PC-3 (cell line): ENCODE measurements around the gene TUT1.

Experiments
- EZH2 ChIP-seq: fragments of 300-600 bp; sonication (generic); IDR thresholded peaks from one replicate; pipeline ENCODE4 v1.6.1; 2017; ENCODE audit warnings: antibody characterized with exemption, mild to moderate bottlenecking, low read length; ENCODE audit not compliant: unreplicated experiment
- TF ChIP-seq, protein P1 (sequence below): fragments of 300-600 bp; sonication (generic); conservative IDR thresholded peaks from 2 replicates; pipeline ENCODE4 v1.5.1; 2017; ENCODE audit warnings: antibody characterized with exemption, low read depth, mild to moderate bottlenecking, low read length

DNA sequence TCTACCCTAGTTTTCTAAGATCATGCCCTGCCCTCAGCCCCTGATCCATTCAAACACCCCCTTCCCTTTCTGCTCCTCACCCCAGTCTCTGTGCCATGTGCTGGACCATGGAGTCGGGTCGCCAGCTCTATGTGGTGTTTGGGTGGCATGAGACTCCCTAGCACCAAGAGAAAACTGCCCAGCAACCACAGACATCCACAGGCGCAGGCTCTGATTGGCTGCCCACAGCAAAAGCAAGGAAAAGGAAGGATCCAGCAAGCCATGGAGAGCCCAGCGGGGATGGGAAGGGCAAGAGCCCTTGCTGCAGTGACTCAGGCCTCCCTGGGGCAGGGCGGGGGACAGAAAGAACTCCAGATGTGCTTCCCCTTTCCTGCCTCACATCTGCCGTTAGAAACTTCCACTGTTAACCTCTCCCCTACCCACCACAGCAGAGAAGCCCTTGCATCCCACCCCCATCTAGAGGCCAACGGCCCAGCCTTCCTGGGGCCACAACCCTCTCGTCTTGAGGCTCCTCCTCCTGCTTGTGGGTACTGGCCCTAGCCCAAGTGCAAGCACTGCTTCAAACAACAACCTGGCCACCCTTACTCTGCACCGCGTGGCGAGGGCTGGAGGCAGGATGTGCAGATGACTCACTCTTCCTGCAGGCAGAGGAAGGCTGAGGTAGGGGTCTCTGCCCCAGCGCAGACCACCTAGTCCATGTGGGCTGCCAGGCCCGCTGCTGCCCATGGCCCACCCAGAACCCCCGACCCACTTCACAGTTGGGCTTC, 35.0 kb downstream of the TUT1 start:
- TF ChIP-seq, protein P1, sequence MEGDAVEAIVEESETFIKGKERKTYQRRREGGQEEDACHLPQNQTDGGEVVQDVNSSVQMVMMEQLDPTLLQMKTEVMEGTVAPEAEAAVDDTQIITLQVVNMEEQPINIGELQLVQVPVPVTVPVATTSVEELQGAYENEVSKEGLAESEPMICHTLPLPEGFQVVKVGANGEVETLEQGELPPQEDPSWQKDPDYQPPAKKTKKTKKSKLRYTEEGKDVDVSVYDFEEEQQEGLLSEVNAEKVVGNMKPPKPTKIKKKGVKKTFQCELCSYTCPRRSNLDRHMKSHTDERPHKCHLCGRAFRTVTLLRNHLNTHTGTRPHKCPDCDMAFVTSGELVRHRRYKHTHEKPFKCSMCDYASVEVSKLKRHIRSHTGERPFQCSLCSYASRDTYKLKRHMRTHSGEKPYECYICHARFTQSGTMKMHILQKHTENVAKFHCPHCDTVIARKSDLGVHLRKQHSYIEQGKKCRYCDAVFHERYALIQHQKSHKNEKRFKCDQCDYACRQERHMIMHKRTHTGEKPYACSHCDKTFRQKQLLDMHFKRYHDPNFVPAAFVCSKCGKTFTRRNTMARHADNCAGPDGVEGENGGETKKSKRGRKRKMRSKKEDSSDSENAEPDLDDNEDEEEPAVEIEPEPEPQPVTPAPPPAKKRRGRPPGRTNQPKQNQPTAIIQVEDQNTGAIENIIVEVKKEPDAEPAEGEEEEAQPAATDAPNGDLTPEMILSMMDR = no peak
- TF ChIP-seq EZH2 = no peak
